Pons (tissue), 1 donor: Measurements from ENCODE around the gene SLC44A4.
"Not testable (repeated sequence)": the region's sequence is repeated elsewhere in the genome, so short reads cannot be mapped to it uniquely, and the experiment has no call there.

ENCODE experiments used
- DNase-seq: peaks from one replicate; pipeline ENCODE4 v3.0.0-alpha.2; 2016; ENCODE audit warnings: low spot score

SLC44A4 gene

GRCh38 chr6:31879901-31880300, 1.1 kb upstream of the SLC44A4 start:
- no peak for DNase-seq

GRCh38 chr6:31879143-31879542, 346 bp upstream of the SLC44A4 start:
- no peak for DNase-seq

GRCh38 chr6:31878222-31878621, 575 bp downstream of the SLC44A4 start:
- no peak for DNase-seq

- no peak for DNase-seq
These were observed 1.1 kb downstream of the SLC44A4 start for GRCh38 chr6:31877651-31878161.

GRCh38 chr6:31877125-31877650, 1.6 kb downstream of the SLC44A4 start:
- no peak for DNase-seq

- DNase-seq, result no peak
These were observed 2.4 kb downstream of the SLC44A4 start for GRCh38 chr6:31876357-31876756.

- DNase-seq, result no peak
These were observed 2.9 kb downstream of the SLC44A4 start for GRCh38 chr6:31875877-31876276.

GRCh38 chr6:31874836-31875572, 3.8 kb downstream of the SLC44A4 start:
- DNase-seq, result no peak

GRCh38 chr6:31874084-31874670, 4.6 kb downstream of the SLC44A4 start:
- no peak for DNase-seq

GRCh38 chr6:31871046-31871659, 7.6 kb downstream of the SLC44A4 start:
- no peak for DNase-seq

GRCh38 chr6:31870385-31870921, 8.3 kb downstream of the SLC44A4 start:
- DNase-seq, result no peak

- DNase-seq, result no peak
These were observed 9.5 kb downstream of the SLC44A4 start for GRCh38 chr6:31869343-31869742.

- DNase-seq, result not testable (repeated sequence)
These were observed 10.2 kb downstream of the SLC44A4 start for GRCh38 chr6:31868658-31868971.

GRCh38 chr6:31865205-31866118, 13.3 kb downstream of the SLC44A4 start:
- no peak for DNase-seq

GRCh38 chr6:31864818-31865204, 14.0 kb downstream of the SLC44A4 start:
- no peak for DNase-seq

- not testable (repeated sequence) for DNase-seq
These were observed 14.7 kb downstream of the SLC44A4 start for GRCh38 chr6:31864123-31864562.

- DNase-seq, result peak; percentile 100
These were observed 16.2 kb downstream of the SLC44A4 start, which contains the start of gene NEU1 for GRCh38 chr6:31862344-31863235. Gene NEU1, minus strand, starts transcription at chr6:31862821. Its CDS starts 45 bp downstream, at chr6:31862776.

GRCh38 chr6:31861919-31862343, 16.9 kb downstream of the SLC44A4 start:
- no peak for DNase-seq

GRCh38 chr6:31861150-31861549, 17.6 kb downstream of the SLC44A4 start:
- no peak for DNase-seq

- DNase-seq, result no peak
These were observed 18.4 kb downstream of the SLC44A4 start for GRCh38 chr6:31860349-31860748.
